OCI-M2 (cell line): Measurements from ENCODE around the gene STRA8.

Source experiments
- DNase-seq: peaks from one replicate; lab custom pipeline; 2025; ENCODE audit not compliant: unreplicated experiment; lab: John Stamatoyannopoulos, UW

Gene STRA8

GRCh38 chr7:135300913-135301765 is 67.5 kb downstream of the STRA8 start:
- no peak for DNase-seq
